HG03342 (cell line): ENCODE measurements around the gene CACNA1I.
A peak's percentile ranks its signal among the peaks of the same experiment; 100 is the strongest.
"Not testable (repeated sequence)": the region's sequence is repeated elsewhere in the genome, so short reads cannot be mapped to it uniquely, and the experiment has no call there.

Experiments used
- ATAC-seq: cut with Tn5 transposase; IDR thresholded peaks from one replicate; pipeline ENCODE4 v1.9.1; 2021; ENCODE audit warnings: mild to moderate bottlenecking, moderate library complexity; ENCODE audit not compliant: unreplicated experiment

The CACNA1I gene

GRCh38 chr22:39570665-39571064 is at the start of gene CACNA1I:
Gene CACNA1I (plus strand): TSS chr22:39570753. CDS start chr22:39570753, 0 bp downstream.
- no peak for ATAC-seq

GRCh38 chr22:39521106-39521885 is 49.3 kb upstream of the CACNA1I start:
- peak; percentile 4 for ATAC-seq

- not testable (repeated sequence) for ATAC-seq
These were observed 48.5 kb upstream of the CACNA1I start for GRCh38 chr22:39522091-39522490.

- ATAC-seq: no peak
These were observed 47.8 kb upstream of the CACNA1I start for GRCh38 chr22:39522567-39523300.

- ATAC-seq: no peak
These were observed 46.3 kb upstream of the CACNA1I start for GRCh38 chr22:39524089-39524752.

GRCh38 chr22:39524753-39525657 is 45.5 kb upstream of the CACNA1I start:
- ATAC-seq: no peak

GRCh38 chr22:39525658-39525975 is 44.9 kb upstream of the CACNA1I start:
- ATAC-seq: no peak

GRCh38 chr22:39526736-39527171 is 43.8 kb upstream of the CACNA1I start:
- no peak for ATAC-seq

GRCh38 chr22:39527481-39527961 is 43.0 kb upstream of the CACNA1I start:
- ATAC-seq: no peak

GRCh38 chr22:39528080-39528661 is 42.4 kb upstream of the CACNA1I start:
- ATAC-seq: no peak

- no peak for ATAC-seq
These were observed 41.7 kb upstream of the CACNA1I start for GRCh38 chr22:39528681-39529486.

GRCh38 chr22:39529487-39529851 is 41.1 kb upstream of the CACNA1I start:
- ATAC-seq: no peak

GRCh38 chr22:39530116-39530515 is 40.4 kb upstream of the CACNA1I start:
- ATAC-seq: no peak

- no peak for ATAC-seq
These were observed 39.7 kb upstream of the CACNA1I start for GRCh38 chr22:39530692-39531331.

- ATAC-seq: peak; percentile 75
These were observed 38.1 kb upstream of the CACNA1I start, which contains the start of gene RPS19BP1 for GRCh38 chr22:39532215-39533073. Gene RPS19BP1 (minus strand): TSS chr22:39532748. CDS start chr22:39532738, 10 bp downstream.

- no peak for ATAC-seq
These were observed 36.5 kb upstream of the CACNA1I start for GRCh38 chr22:39534092-39534506.

- ATAC-seq: no peak
These were observed 35.8 kb upstream of the CACNA1I start for GRCh38 chr22:39534591-39535356.
